Measurements from ENCODE around the gene RNF145. TPM values are rescaled to one million over a fixed set of nuclear protein-coding genes. Genes with fewer than 3 reads are reported as not detected.

Gene RNF145
- polyA plus RNA-seq, 3 donors, result 107 to 126 (median 118) TPM

DNA sequence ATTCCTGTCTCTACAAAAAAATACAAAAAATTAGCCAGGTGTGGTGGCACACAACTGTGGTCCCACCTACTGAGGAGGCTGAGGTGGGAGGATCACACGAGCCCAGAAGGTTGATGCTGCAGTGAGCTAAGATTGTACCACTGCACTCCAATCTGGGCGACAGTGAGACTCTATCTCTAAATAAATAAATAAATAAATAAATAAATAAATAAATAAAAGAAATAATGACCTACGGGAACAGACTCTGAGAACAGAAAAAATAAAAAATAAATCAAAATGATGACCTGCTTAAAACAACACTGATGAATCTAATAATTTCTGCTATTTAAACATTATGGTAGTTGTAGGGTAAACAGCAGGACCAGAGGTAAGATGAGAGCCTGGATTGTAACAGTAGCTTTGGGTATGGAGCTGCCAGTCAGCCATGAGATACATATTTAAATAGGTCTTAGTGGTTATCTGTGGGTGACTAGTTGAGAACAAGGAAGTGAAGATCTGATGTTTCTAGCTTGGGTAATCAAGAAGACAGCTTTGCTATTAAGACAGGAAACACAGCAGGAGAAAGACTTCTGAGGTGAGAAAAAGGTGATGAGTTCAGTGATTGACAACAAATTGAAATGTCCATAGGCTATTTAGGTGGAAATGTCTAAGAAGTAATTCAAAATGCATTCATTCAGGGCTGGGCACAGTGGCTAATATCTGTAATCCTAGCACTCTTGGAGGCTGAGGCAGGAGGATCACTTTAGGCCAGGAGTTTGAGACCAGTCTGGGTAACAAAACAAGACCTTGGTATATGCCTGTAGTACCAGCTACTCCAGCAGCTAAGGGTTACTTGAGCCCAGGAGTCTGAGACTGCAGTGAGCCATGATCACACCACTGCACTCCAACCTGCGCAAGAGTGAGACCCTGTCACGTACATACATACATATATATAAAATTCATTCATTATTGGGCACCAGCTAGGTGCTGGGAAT, 11.0 kb downstream of the RNF145 start:
- no peak for DNase-seq (ENCODE audit: low read depth in 3 of 3, low spot score in 2 of 3)

DNA sequence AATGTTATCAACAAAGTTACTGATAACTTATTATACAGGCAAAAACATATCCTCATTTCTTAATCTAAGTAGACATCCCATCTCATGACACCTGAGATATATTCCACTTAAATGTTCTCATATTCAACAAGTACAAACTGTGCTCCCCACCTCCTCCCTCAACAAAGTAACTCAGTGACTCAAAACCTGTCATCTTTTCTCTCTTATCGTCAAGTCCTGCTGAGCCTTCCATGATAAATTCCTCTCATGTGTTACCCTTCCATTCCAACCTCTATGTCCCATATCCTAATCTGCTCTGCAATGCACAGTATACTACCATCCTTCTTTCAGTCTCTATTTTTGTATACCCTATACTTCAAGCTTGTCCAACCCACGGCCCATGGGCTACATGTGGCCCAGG, 13.6 kb downstream of the RNF145 start:
- DNase-seq (ENCODE audit: low read depth in 3 of 3, low spot score in 2 of 3), result no peak

DNA sequence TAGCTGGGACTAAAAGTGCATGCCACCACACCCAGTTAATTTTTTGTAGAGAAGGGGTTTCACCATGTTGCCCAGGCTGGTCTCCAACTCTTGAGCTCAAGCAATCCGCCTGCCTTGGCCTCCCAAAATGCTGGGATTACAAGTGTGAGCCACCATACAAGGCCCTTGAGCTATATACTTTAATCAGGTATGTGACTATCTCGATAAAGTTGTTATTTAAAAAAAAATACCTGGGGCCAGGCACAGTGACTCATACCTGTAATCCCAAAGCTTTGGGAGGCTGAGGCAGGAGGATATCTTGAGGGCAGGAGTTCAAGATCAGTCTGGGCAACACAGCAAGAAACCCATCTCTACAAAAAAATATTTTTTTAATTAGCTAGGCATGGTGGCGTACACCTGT, 19.2 kb downstream of the RNF145 start:
- no peak for DNase-seq (ENCODE audit: low read depth in 3 of 3, low spot score in 2 of 3)

DNA sequence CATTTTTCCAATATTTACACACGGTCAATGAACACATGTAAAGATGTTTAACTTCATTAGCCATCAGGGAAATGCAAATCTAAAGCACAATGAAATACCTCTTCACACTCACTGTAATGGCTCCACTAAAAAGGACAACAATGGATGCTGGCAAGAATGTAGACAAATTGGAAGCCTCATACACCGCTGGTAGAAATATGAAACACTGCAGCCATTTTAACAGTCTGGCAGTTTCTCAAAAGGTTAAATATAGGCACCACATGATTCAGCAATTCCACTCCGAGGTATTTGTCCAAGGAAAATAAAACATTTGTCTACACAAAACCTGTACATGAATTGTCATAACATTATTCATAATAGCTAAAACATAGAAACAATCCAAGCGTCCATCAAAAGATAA, 20.0 kb downstream of the RNF145 start:
- no peak for DNase-seq (ENCODE audit: low read depth in 3 of 3, low spot score in 2 of 3)

DNA sequence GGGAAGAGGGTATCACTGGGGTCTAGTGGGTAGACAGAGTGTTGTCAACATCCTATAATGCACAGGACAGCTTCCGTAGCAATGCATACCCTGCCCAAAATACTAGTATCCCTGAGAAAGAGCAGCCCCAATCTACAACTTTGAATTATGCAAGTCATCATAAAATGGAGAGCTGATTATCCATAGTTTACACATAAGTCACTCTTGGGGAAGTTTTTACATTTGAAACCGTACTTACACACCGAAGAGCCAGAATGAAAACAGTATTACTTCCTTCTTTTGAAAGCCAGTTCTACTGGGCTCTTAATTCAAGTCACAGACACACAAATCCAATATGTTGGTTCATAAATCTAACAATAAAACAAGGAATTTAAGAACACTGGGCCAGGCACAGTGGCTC, 21.6 kb downstream of the RNF145 start:
- DNase-seq (ENCODE audit: low read depth in 3 of 3, low spot score in 2 of 3), result no peak

DNA sequence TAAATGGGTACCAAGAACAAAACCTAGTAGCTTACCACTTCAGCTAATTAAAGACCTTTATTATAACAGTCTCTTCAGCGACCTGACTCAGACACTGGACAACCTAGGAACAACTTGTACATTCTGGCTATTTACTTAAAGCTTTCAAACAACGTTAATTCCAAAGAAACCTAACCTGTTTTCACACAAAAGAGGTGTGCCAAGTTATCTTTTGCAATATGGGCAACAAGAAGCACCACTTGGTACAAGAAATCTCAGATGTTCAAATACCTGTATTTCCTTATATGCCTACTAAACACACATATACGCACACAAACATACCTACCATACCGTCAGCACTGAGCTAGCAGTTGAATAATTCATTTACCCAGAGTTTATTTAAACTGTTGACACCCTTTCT, 23.0 kb downstream of the RNF145 start:
- DNase-seq (ENCODE audit: low read depth in 3 of 3, low spot score in 2 of 3), result no peak

GRCh38 chr5:159185773-159186172, 23.6 kb downstream of the RNF145 start:
- DNase-seq (ENCODE audit: low read depth in 3 of 3, low spot score in 2 of 3), result no peak

GRCh38 chr5:159184858-159185381, 24.4 kb downstream of the RNF145 start:
- no peak for DNase-seq (ENCODE audit: low read depth in 3 of 3, low spot score in 2 of 3)

DNA sequence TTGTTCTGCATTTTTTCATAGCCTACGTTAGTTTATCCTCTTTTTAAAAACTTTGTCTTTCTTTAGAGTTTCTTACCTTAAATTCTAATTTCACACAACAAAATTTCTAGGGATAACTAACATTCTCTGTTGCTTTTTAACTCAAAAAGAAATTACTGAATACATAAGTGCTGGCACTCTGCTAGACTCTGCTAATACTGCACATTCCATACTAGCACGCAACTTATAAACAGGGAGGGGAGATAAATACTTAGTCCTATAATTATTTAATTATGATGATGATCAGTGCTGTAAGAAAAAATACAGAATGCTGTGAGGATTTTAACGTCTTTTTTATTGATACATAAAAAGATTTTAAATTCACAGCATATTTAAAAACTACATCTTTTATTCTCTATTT, 25.1 kb downstream of the RNF145 start:
- no peak for DNase-seq (ENCODE audit: low read depth in 3 of 3, low spot score in 2 of 3)

DNA sequence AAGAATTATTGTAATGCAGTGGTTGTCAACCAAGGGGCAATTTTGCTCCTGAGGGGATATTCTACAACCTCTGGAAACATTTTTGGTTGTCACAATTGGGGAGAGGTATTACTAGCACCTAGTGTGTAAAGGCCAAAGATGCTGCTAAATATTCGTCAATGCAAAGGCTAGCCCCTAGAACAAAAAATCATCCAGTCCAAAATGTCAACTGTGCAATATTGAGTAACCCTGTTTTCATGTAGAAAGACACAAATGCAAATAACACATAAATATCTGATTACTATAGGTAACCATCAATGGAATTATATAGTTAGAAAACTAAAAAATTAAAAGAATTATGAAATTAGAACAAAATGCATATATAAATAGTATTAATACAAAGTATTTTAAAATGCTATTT, 26.1 kb downstream of the RNF145 start:
- DNase-seq (ENCODE audit: low read depth in 3 of 3, low spot score in 2 of 3), result no peak

- no peak for DNase-seq (ENCODE audit: low read depth in 3 of 3, low spot score in 2 of 3)
These were observed 26.7 kb downstream of the RNF145 start for GRCh38 chr5:159182691-159183090.

GRCh38 chr5:159181651-159182050, 27.7 kb downstream of the RNF145 start:
- no peak for DNase-seq (ENCODE audit: low read depth in 3 of 3, low spot score in 2 of 3)

DNA sequence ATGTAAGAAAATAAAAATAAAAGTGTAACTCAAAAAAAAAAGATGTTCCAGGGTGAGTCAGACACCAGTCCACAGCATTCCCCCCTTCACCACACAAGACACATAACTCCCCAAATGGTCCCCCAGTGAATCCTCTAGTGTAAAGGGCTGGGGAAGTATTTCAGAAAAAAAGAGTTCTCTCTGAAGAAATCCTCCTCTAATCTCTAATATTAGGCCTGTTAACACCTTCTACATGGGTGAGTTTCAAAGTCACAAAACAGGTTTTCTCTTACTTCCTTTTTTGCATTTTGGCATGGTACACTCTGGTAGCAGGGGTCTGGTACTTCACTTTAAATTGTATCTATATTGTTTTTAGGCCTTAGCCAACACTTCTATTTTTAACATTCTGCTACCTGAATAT, 28.2 kb downstream of the RNF145 start:
- DNase-seq (ENCODE audit: low read depth in 3 of 3, low spot score in 2 of 3), result no peak

DNA sequence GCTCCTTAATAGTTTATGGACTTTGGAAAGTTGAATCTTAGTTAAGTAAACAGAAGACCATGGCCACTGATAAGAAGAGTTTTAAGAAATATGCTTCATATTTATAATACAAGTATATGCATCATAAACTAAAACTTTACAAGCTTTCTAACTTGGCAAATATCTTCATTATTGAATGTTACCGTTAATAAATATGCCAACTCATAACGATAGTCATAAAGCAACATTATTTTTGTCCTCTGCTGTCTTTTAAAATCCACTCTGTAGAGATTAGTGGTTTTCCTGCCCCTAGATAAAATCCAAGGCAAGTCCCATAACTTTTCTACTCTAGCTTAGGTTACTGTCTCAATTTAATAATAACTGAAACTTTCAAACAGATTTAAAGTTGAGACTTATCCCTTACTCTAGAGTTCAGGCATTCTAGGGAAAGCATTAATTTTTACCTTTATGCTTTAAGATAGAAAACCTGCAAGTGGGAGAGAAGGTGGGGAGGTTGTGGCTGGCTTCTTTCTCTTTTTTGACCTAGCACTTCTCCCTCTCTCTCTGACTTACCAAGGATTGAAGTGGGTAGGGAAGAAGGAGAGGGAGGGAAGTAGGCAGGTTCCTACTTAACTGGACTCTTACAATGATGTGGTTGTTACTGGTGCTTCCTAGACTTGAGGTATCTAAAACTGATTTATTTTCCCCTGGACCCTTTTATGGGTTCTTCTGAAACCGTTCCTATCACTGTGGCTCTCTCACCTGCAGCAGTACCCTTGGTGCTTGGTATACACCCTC, 29.6 kb downstream of the RNF145 start:
- DNase-seq (ENCODE audit: low read depth in 3 of 3, low spot score in 2 of 3), result no peak

- no peak for DNase-seq (ENCODE audit: low read depth in 3 of 3, low spot score in 2 of 3)
These were observed 30.4 kb downstream of the RNF145 start for GRCh38 chr5:159178978-159179377.

DNA sequence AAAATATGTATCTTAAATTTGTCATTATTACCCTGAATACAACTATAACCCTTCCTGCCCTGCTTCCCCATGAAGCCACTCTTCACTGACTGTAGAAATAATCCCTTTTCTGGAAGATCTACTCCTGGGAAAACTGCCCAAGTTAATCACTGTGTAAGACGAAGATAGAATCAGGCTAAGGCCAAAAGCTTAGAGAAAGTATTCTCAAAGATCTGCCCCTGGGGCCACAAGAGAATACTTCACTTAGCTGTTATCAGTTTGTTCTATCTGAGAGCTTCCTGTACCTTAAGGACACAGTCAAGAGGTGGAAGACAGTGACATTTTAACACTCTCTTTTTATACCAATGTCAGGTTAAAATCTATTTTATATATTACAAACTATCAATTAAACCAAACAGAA, 33.8 kb downstream of the RNF145 start:
- DNase-seq (ENCODE audit: low read depth in 3 of 3, low spot score in 2 of 3), result no peak

GRCh38 chr5:159174511-159175168, 34.7 kb downstream of the RNF145 start:
- DNase-seq (ENCODE audit: low read depth in 3 of 3, low spot score in 2 of 3), result no peak

DNA sequence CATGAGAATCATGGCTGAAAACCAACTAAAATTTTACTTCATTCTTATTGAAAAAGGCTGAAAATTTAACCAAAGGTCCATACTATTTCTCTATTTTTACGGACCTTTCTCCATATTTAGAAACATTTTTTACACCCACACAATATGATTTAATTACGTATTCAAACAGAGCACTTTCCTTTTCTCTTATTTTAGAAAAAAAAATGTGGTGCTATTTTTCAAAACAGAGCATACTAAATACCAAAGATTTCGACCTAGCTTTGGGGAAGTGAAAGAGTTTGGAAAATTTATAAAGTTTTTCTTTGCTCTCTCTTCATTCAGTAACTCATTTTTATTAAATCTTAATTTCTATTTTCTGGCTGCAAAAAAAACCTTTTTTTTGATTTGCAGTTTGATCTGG, 38.1 kb downstream of the RNF145 start:
- DNase-seq (ENCODE audit: low read depth in 3 of 3, low spot score in 2 of 3), result no peak

- no peak for DNase-seq (ENCODE audit: low read depth in 3 of 3, low spot score in 2 of 3)
These were observed 39.3 kb downstream of the RNF145 start for GRCh38 chr5:159170021-159170420.

DNA sequence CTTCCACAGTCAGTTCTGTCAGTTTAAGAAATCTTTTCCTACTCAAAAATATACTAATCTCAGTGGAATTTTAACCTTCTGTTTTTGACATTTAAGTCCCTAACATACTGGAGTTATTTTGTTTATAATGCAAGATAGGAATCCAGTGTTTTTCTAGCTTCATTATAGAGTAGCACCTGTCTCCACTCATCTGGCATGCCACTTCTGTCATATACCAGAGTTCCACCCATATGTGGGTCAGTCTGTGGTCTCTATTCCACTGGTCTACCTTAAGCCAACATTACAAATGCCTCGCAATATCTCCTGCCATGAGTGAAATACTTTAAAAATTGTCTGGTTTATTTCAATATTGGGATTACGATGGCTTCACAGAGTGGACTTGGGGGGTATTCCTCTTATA, 42.9 kb downstream of the RNF145 start:
- DNase-seq (ENCODE audit: low read depth in 3 of 3, low spot score in 2 of 3), result no peak

DNA sequence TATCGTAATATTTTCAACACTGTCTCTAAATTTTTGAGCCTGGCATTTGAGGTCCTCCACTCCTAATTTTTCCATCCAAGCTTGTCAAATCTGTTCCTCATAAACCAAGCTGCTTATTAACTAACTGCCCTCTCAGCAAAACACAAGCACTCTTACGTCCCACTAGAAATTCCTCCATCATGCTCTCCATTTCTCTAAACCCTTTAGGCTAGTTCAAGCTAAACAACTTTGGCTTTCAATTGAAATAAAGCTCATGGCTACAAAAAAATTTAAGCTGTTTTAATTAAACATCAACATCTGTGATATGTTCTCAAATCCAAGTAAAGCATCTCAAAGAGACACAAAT, 45.7 kb downstream of the RNF145 start:
- DNase-seq (ENCODE audit: low read depth in 3 of 3, low spot score in 2 of 3), result no peak

Data from right renal cortex interstitium (tissue), 3 donors.